ENCODE measurements around the gene GNAI1. TPM values are rescaled to one million over a fixed set of nuclear protein-coding genes. Genes with fewer than 3 reads are reported as not detected.

Gene GNAI1
- total and polyA plus RNA-seq, 2 donors (not counting 1 experiment from before 2014, with no cell fraction given), result not detected

- Mint-ChIP-seq H3K9me3 (ENCODE audit: insufficient read depth) (no peaks in the 10 kb centered on the region), H3K27ac (no peak overlapping the region), H3K4me1 (no peaks in the 10 kb centered on the region), H3K4me3 (no peak overlapping the region), H3K27me3 (no peaks in the 10 kb centered on the region)
- intact Hi-C loops (cut with micrococcal nuclease), result no loop called here
- no peak overlapping the region for H3K4me3 ChIP-seq (ENCODE audit: control extremely low read depth in 1 of 5, extremely low read depth in 1 of 5, insufficient read depth in 1 of 5, low read depth in 2 of 5, low read length in 4 of 5)
- TF ChIP-seq EZH2 (IDR thresholded peaks at IDR 0.05; ENCODE audit: borderline replicate concordance, insufficient read depth, low read depth, low read length, poor library complexity, severe bottlenecking), result no peak
- no peak for TF ChIP-seq CTCF (IDR thresholded peaks at IDR 0.05)
- no peak overlapping the region for H3K9ac ChIP-seq (ENCODE audit: low read length)
- no peak overlapping the region for H2AFZ ChIP-seq (ENCODE audit: insufficient read depth, low read depth, low read length, poor library complexity, severe bottlenecking)
- CTCF ChIA-PET, result no interaction called here
- H4K20me1 ChIP-seq (ENCODE audit: control insufficient read depth, insufficient read depth, low read length, poor library complexity, severe bottlenecking), result no peaks in the 10 kb centered on the region
- no peak overlapping the region for H3K27ac ChIP-seq (ENCODE audit: low read length in 2 of 2)
- no peak for ATAC-seq (ENCODE audit: low read depth)
- no peak for DNase-seq
- H3K27me3 ChIP-seq (replicated peaks in 1 of 4; ENCODE audit: control extremely low read depth in 1 of 4, control insufficient read depth in 3 of 4, insufficient read depth in 4 of 4, low read length in 3 of 4), result no peaks in the 10 kb centered on the region
- WGBS (ENCODE audit: insufficient coverage), result 100% methylated on average over 1 of the region's 4 CpGs
- no peaks in the 10 kb centered on the region for H3K4me1 ChIP-seq (ENCODE audit: control insufficient read depth in 2 of 2, insufficient read depth in 2 of 2, low read length in 2 of 2)
- no peaks in the 10 kb centered on the region for H3K9me3 ChIP-seq (ENCODE audit: control extremely low read depth in 1 of 3, control insufficient read depth in 2 of 3, insufficient read depth in 1 of 3, low read length in 2 of 3)
- no peak overlapping the region for H3K4me2 ChIP-seq (replicated peaks; ENCODE audit: low read depth, low read length, poor library complexity, severe bottlenecking)
- no peaks in the 10 kb centered on the region for H3K79me2 ChIP-seq (ENCODE audit: control insufficient read depth, insufficient read depth, low read length)
- no peaks in the 10 kb centered on the region for H3K36me3 ChIP-seq (replicated peaks in 1 of 2; ENCODE audit: control extremely low read depth in 1 of 2, control insufficient read depth in 1 of 2, extremely low read depth in 1 of 2, insufficient read depth in 2 of 2, low read length in 1 of 2)
- POLR2A ChIA-PET, result no interaction called here
Measured at GRCh38 chr7:80232979-80233724, 98.5 kb downstream of the GNAI1 start.

DNA sequence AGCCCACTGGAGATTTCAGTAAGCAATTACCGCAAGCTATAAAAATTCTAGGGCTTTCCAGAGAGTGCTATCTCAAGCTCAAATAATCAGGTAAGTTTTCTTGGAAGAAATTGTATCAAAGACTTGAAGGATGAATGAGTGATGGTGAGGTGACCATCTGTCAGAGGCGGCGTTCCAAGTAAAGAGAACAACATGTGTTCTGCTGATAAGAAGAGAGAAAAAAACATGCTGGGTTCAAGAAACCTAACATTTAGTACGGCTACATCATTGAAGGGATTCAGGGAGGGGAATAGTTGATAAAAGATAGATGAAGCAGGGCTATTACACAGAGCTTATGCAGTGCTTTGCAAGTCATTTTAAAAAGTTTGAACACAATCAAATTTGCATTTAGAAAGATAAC is 100.7 kb downstream of the GNAI1 start:
- no peak overlapping the region for H3K27ac ChIP-seq (ENCODE audit: low read length in 2 of 2)
- no peak for ATAC-seq (ENCODE audit: low read depth)
- H4K20me1 ChIP-seq (ENCODE audit: control insufficient read depth, insufficient read depth, low read length, poor library complexity, severe bottlenecking), result no peaks in the 10 kb centered on the region
- Mint-ChIP-seq H3K4me1 (no peaks in the 10 kb centered on the region), H3K27me3 (no peaks in the 10 kb centered on the region), H3K4me3 (no peak overlapping the region), H3K9me3 (ENCODE audit: insufficient read depth) (no peaks in the 10 kb centered on the region), H3K27ac (no peak overlapping the region)
- ChIA-PET CTCF (no interaction called here), POLR2A (no interaction called here)
- no peak overlapping the region for H2AFZ ChIP-seq (ENCODE audit: insufficient read depth, low read depth, low read length, poor library complexity, severe bottlenecking)
- no peaks in the 10 kb centered on the region for H3K79me2 ChIP-seq (ENCODE audit: control insufficient read depth, insufficient read depth, low read length)
- H3K9me3 ChIP-seq (ENCODE audit: control extremely low read depth in 1 of 3, control insufficient read depth in 2 of 3, insufficient read depth in 1 of 3, low read length in 2 of 3), result no peaks in the 10 kb centered on the region
- DNase-seq, result no peak
- no peak overlapping the region for H3K4me3 ChIP-seq (ENCODE audit: control extremely low read depth in 1 of 5, extremely low read depth in 1 of 5, insufficient read depth in 1 of 5, low read depth in 2 of 5, low read length in 4 of 5)
- intact Hi-C loops (cut with micrococcal nuclease), result no loop called here
- no peaks in the 10 kb centered on the region for H3K27me3 ChIP-seq (replicated peaks in 1 of 4; ENCODE audit: control extremely low read depth in 1 of 4, control insufficient read depth in 3 of 4, insufficient read depth in 4 of 4, low read length in 3 of 4)
- no peak overlapping the region for H3K9ac ChIP-seq (ENCODE audit: low read length)
- no peaks in the 10 kb centered on the region for H3K36me3 ChIP-seq (replicated peaks in 1 of 2; ENCODE audit: control extremely low read depth in 1 of 2, control insufficient read depth in 1 of 2, extremely low read depth in 1 of 2, insufficient read depth in 2 of 2, low read length in 1 of 2)
- H3K4me2 ChIP-seq (replicated peaks; ENCODE audit: low read depth, low read length, poor library complexity, severe bottlenecking), result no peak overlapping the region
- TF ChIP-seq EZH2 (IDR thresholded peaks at IDR 0.05; ENCODE audit: borderline replicate concordance, insufficient read depth, low read depth, low read length, poor library complexity, severe bottlenecking) (no peak), CTCF (IDR thresholded peaks at IDR 0.05) (no peak)
- 90% methylated on average over 4 of the region's 4 CpGs for WGBS (ENCODE audit: insufficient coverage)
- H3K4me1 ChIP-seq (ENCODE audit: control insufficient read depth in 2 of 2, insufficient read depth in 2 of 2, low read length in 2 of 2), result no peaks in the 10 kb centered on the region

All from B cell (primary cell).